K562 (cell line): Measurements from ENCODE around the gene FGFRL1. TPM values are rescaled to one million over a fixed set of nuclear protein-coding genes. Genes with fewer than 3 reads are reported as not detected.
"Not testable (repeated sequence)": the region's sequence is repeated elsewhere in the genome, so short reads cannot be mapped to it uniquely, and the experiment has no call there.

ENCODE experiments used
- ATAC-seq: fragments of 200-7000 bp; cut with Tn5 transposase; 3 replicates; pipeline ENCODE4 v1.9.1; 2020; ENCODE audit warnings: moderate library complexity
- BruUV-seq: library from RNA; stranded (reverse); fragments of 400-500 nt; replicated peaks from 2 replicates; lab custom pipeline; 2021; lab: Mats Ljungman, UMichigan
- CTCF ChIA-PET: fragments of 300-600 bp; formaldehyde crosslinking; extraction: SDS; loops from one replicate; lab custom pipeline; 2021; ENCODE audit warnings: low intra/inter-chr PET ratio; lab: Yijun Ruan, JAX
- POLR2A ChIA-PET: fragments of 300-600, 350-650 bp; sonication (Branson Sonifier 250); formaldehyde crosslinking; extraction: SDS; loops from one replicate; lab custom pipeline; 2021; ENCODE audit warnings: antibody characterized with exemption, inconsistent platforms; lab: Yijun Ruan, JAX
- DNase-seq, 4 experiments: peaks; one replicate each; pipeline versions ENCODE4 v3.0.0 to v3.0.0-alpha.2; 2011 to 2018; ENCODE audit warnings: low spot score in 3 of 4, mixed read lengths in 3 of 4; ENCODE audit errors: extremely low read depth in 1 of 4
- FAIRE-seq: peaks from 2 replicates; lab custom pipeline; 2011; peaks lifted over from hg19 to GRCh38; lab: Jason Lieb, UNC
- H2AFZ ChIP-seq: 2 replicates; pipeline ENCODE4 v1.6.0; 2011; ENCODE audit warnings: low read depth, low read length, control low read depth, inconsistent platforms
- H3K27ac ChIP-seq: fragments of 200-600 bp; 3 replicates; pipeline ENCODE4 v1.8.0; 2011; ENCODE audit warnings: low read depth, mild to moderate bottlenecking, control low read depth, inconsistent platforms, low read length, moderate library complexity, mixed read lengths; ENCODE audit errors: extremely low read depth
- H3K27me3 ChIP-seq, 2 experiments: fragments of 300-600 bp in 1 of 2; 2 replicates in 1 of 2; 3 replicates in 1 of 2; pipeline versions ENCODE4 v1.6.0 to v1.8.0; 2011; ENCODE audit warnings: inconsistent platforms in 2 of 2, low read length in 2 of 2, mild to moderate bottlenecking in 1 of 2, mixed read lengths in 1 of 2, moderate library complexity in 1 of 2; ENCODE audit not compliant: control insufficient read depth in 2 of 2, insufficient read depth in 2 of 2
- H3K36me3 ChIP-seq: fragments of 300-600 bp; 3 replicates; pipeline ENCODE4 v1.8.0; 2011; ENCODE audit warnings: mild to moderate bottlenecking, low read length, inconsistent platforms; ENCODE audit not compliant: control insufficient read depth, insufficient read depth
- H3K4me1 ChIP-seq, 2 experiments: fragments of 200-600 bp in 1 of 2; replicated peaks in 1 of 2; 2 replicates in 1 of 2; 3 replicates in 1 of 2; pipeline versions ENCODE4 v1.5.1 to v1.8.0; 2011; ENCODE audit warnings: inconsistent platforms in 2 of 2, low read length in 2 of 2, mild to moderate bottlenecking in 1 of 2, mixed read lengths in 1 of 2, moderate library complexity in 1 of 2; ENCODE audit not compliant: control insufficient read depth in 2 of 2, insufficient read depth in 2 of 2
- H3K4me2 ChIP-seq: 2 replicates; pipeline ENCODE4 v1.6.1; 2011; ENCODE audit warnings: low read length, control low read depth, inconsistent platforms, mixed read lengths; ENCODE audit not compliant: insufficient read depth
- H3K4me3 ChIP-seq: fragments of 200-600 bp; sonication (generic), shearing (Covaris generic); 2 replicates; pipeline ENCODE4 v1.5.1; 2016; ENCODE audit warnings: control low read depth, inconsistent platforms
- H3K79me2 ChIP-seq: fragments of 200-600 bp; 3 replicates; pipeline ENCODE4 v1.8.0; 2011; ENCODE audit warnings: low read length, inconsistent platforms; ENCODE audit not compliant: control insufficient read depth, insufficient read depth
- H3K9ac ChIP-seq, 2 experiments: 2 replicates each; pipeline versions ENCODE4 v1.6.0 to v1.6.1; 2011; ENCODE audit warnings: low read depth in 2 of 2, low read length in 2 of 2, control low read depth in 1 of 2, inconsistent platforms in 1 of 2, mild to moderate bottlenecking in 1 of 2, mixed read lengths in 1 of 2; ENCODE audit not compliant: insufficient read depth in 1 of 2
- H3K9me1 ChIP-seq: one replicate; pipeline ENCODE4 v1.6.0; 2011; ENCODE audit warnings: inconsistent platforms, mild to moderate bottlenecking, low read length, moderate library complexity; ENCODE audit not compliant: control insufficient read depth, insufficient read depth
- H3K9me3 ChIP-seq: replicated peaks from 2 replicates; pipeline ENCODE4 v1.5.1; 2011; ENCODE audit warnings: low read depth, low read length, inconsistent platforms; ENCODE audit not compliant: control insufficient read depth, insufficient read depth
- H4K20me1 ChIP-seq: replicated peaks from 2 replicates; pipeline ENCODE4 v1.6.1; 2011; ENCODE audit warnings: low read length, inconsistent platforms, mixed read lengths; ENCODE audit not compliant: control insufficient read depth, insufficient read depth
- HMBOX1 ChIP-seq: sonication (generic); IDR thresholded peaks from 2 replicates; pipeline ENCODE4 v1.6.1; 2016
- L3MBTL2 ChIP-seq: fragments of 450-650 bp; IDR thresholded peaks from 2 replicates; pipeline ENCODE4 v1.6.1; 2016; ENCODE audit warnings: mild to moderate bottlenecking, moderate library complexity
- RBM17 ChIP-seq: fragments of 200-400 bp; formaldehyde crosslinking; IDR thresholded peaks from 2 replicates; pipeline ENCODE4 v1.6.1; 2017; ENCODE audit warnings: low read depth, mild to moderate bottlenecking, low read length, borderline replicate concordance
- WGBS: fragments of 100-300 bp; shearing (Covaris generic); methylation state at CpG from one replicate; pipeline ENCODE4 v1.1.6; 2016; ENCODE audit warnings: low coverage, mixed read lengths; ENCODE audit not compliant: insufficient coverage; ENCODE audit errors: missing lambda C conversion rate; 5-methylcytosine and 5-hydroxymethylcytosine counted together
- in situ Hi-C: fragments of 300-500 bp; cut with MboI; formaldehyde crosslinking; loops from 4 replicates; pipeline ENCODE4 v1.15.0; 2018; ENCODE audit warnings: inconsistent platforms, mixed read lengths
- intact Hi-C: fragments of 100-400 bp; cut with micrococcal nuclease; formaldehyde crosslinking; loops from 2 replicates; pipeline ENCODE4 v1.14.2; 2022
- polyA plus RNA-seq, 8 experiments: library from polyadenylated mRNA; depleted of rRNA in 4 of 8; stranded (reverse) in 5 of 8; unstranded in 3 of 8; fragments of >200 nt; fragmentation: Nextera tagmentation in 2 of 8; fragmentation: Illumina TruSeq in 1 of 8; extraction: Ambion mirVana in 2 of 8; extraction: Trizol in 1 of 8; gene quantifications; 2 replicates each; pipeline versions ENCODE4 v1.2.1 to v1.2.3, GENCODE V29; 2011 to 2014; ENCODE audit warnings: inconsistent platforms in 1 of 8, missing spikeins in 1 of 8
- total RNA-seq, 7 experiments: library from RNA; depleted of rRNA in 6 of 7; stranded (reverse); fragments of >200 nt in 6 of 7; fragmentation: Illumina TruSeq in 2 of 7; extraction: Trizol in 2 of 7; gene quantifications; 2 replicates each; pipeline versions ENCODE4 v1.2.1 to v1.2.3, GENCODE V29; 2011 to 2021; ENCODE audit warnings: low replicate concordance in 1 of 7

FGFRL1 gene
- total and polyA plus RNA-seq, 9 of the 15 experiments (the other 6 are each of a cell fraction or from before 2014, with no cell fraction given), result 0.34 to 49.9 (median 14.6) TPM

- FAIRE-seq, intact Hi-C loops, H3K79me2 ChIP-seq, CTCF ChIA-PET, H3K9me1 ChIP-seq, H3K9me3 ChIP-seq, H3K36me3 ChIP-seq, BruUV-seq, DNase-seq, H4K20me1 ChIP-seq, POLR2A ChIA-PET, in situ Hi-C loops, H3K4me3 ChIP-seq, H3K27ac ChIP-seq: not testable (repeated sequence)
- 3% methylated on average over 13 of the region's 13 CpGs for WGBS
- Histone ChIP-seq H3K4me1 (peaks cover 3 to 39% of the 10 kb centered on the region in 2 experiments; a peak in 2 of 5 replicates), H2AFZ (peak overlapping the region; percentile 83), H3K27me3 (peaks cover 54 to 85% of the 10 kb centered on the region in 2 experiments), H3K4me2 (peak overlapping the region; percentile 59), H3K9ac (peak overlapping the region in 1 of 2 experiments; percentile 88; a peak in 2 of 4 replicates)
- peak; percentile 33 for ATAC-seq
These were observed 43.8 kb downstream of the FGFRL1 start for GRCh38 chr4:1055243-1055701.

- H3K9ac ChIP-seq, result peak overlapping the region in 1 of 2 experiments; percentile 88; a peak in 2 of 4 replicates
- DNase-seq, result peak; percentile 69 to 87 (median 76)
- no peak overlapping the region for H3K4me3 ChIP-seq
- intact Hi-C loops (no loop called here), in situ Hi-C loops (no loop called here)
- H4K20me1 ChIP-seq, result no peaks in the 10 kb centered on the region
- peaks cover 60 to 88% of the 10 kb centered on the region in 2 experiments for H3K27me3 ChIP-seq
- ATAC-seq, result peak; percentile 90
- ChIA-PET CTCF (no interaction called here), POLR2A (interaction anchor here (0.5 to 0.6 kb wide), 2 partner anchors 11 to 341 kb away, joined by 3 to 4 read pairs; no protein-coding TSS in a partner anchor)
- H3K27ac ChIP-seq, result no peak overlapping the region
- H2AFZ ChIP-seq, result peak overlapping the region; percentile 83
- 12% methylated on average over 34 of the region's 34 CpGs for WGBS
- no peaks in the 10 kb centered on the region for H3K9me1 ChIP-seq
- H3K36me3 ChIP-seq, result no peaks in the 10 kb centered on the region
- H3K79me2 ChIP-seq, result no peaks in the 10 kb centered on the region
- H3K9me3 ChIP-seq, result peaks cover 3% of the 10 kb centered on the region; the same call in 1 of the 2 replicates
- peak overlapping the region; percentile 59 for H3K4me2 ChIP-seq
- peak; percentile 79 for FAIRE-seq
- peaks cover 3 to 34% of the 10 kb centered on the region in 2 experiments; a peak in 2 of 5 replicates for H3K4me1 ChIP-seq
- BruUV-seq, result no TSS peak
- TF ChIP-seq HMBOX1 (peak; percentile 37; the same call in 1 of the 2 replicates), RBM17 (no peak), L3MBTL2 (peak; percentile 91)
These were observed 44.5 kb downstream of the FGFRL1 start for GRCh38 chr4:1055721-1056590.
